Measurements from ENCODE around the gene RSL1D1.
"Not testable (repeated sequence)": the region's sequence is repeated elsewhere in the genome, so short reads cannot be mapped to it uniquely, and the experiment has no call there.

GRCh38 chr16:11784381-11784780 lies 67.0 kb downstream of the RSL1D1 start:
- TF ChIP-seq CTCF (IDR thresholded peaks at IDR 0.05); REST (IDR thresholded peaks at IDR 0.05; ENCODE audit: low read depth, low read length); MXI1 (IDR thresholded peaks at IDR 0.05; ENCODE audit: low read depth, low read length); IRF3 (IDR thresholded peaks at IDR 0.05; ENCODE audit: low read depth, low read length); USF2 (IDR thresholded peaks at IDR 0.05; ENCODE audit: borderline replicate concordance, low read depth, low read length); PBX3 (IDR thresholded peaks at IDR 0.05); EP300 (IDR thresholded peaks at IDR 0.05; ENCODE audit: borderline replicate concordance in 1 of 2, low read depth in 1 of 2, low read length in 1 of 2); FOXJ3 (CRISPR knock-in tag; IDR thresholded peaks at IDR 0.05); POLR2AphosphoS5 (IDR thresholded peaks at IDR 0.05; ENCODE audit: low read depth, low read length); GATA2 (CRISPR knock-in tag; IDR thresholded peaks at IDR 0.05); JUND (IDR thresholded peaks at IDR 0.05); TAF1 (IDR thresholded peaks at IDR 0.05; ENCODE audit: borderline replicate concordance, low read depth, low read length): not testable (repeated sequence)
